Spleen (tissue), 7 donors: Measurements from ENCODE around the gene TOM1L2.

ENCODE experiments used
- POLR2A ChIP-seq, 3 donors: fragments of 450-650 bp; IDR thresholded peaks; one replicate each; pipeline ENCODE4 v1.5.1; 2017; ENCODE audit warnings: antibody characterized with exemption in 3 of 3, mild to moderate bottlenecking in 1 of 3
- POLR2AphosphoS5 ChIP-seq, 3 donors: sonication (generic); formaldehyde crosslinking; IDR thresholded peaks; one replicate each; pipeline ENCODE4 v1.5.1; 2017; ENCODE audit warnings: antibody characterized with exemption in 3 of 3
- TF ChIP-seq, protein P1 (sequence below), 11 experiments: fragments of 200-600 bp in 7 of 11; fragments of 450-650 bp in 4 of 11; sonication (generic) in 4 of 11; IDR thresholded peaks in 8 of 11; conservative IDR thresholded peaks in 3 of 11; 1 replicate in 7 of 11; 2 replicates in 4 of 11; pipeline versions ENCODE4 v1.4.0 to v1.8.0; 2016 to 2021; ENCODE audit warnings: antibody characterized with exemption in 11 of 11, inconsistent platforms in 4 of 11, mild to moderate bottlenecking in 1 of 11
- donor health status: DM: no; HTN: no; CAD: no; lungs with moderate emphysema.
- donor health status: DM: no; HTN: no; CAD: no.
- donor health status: DM: no; HTN: no; CAD: no.

DNA sequence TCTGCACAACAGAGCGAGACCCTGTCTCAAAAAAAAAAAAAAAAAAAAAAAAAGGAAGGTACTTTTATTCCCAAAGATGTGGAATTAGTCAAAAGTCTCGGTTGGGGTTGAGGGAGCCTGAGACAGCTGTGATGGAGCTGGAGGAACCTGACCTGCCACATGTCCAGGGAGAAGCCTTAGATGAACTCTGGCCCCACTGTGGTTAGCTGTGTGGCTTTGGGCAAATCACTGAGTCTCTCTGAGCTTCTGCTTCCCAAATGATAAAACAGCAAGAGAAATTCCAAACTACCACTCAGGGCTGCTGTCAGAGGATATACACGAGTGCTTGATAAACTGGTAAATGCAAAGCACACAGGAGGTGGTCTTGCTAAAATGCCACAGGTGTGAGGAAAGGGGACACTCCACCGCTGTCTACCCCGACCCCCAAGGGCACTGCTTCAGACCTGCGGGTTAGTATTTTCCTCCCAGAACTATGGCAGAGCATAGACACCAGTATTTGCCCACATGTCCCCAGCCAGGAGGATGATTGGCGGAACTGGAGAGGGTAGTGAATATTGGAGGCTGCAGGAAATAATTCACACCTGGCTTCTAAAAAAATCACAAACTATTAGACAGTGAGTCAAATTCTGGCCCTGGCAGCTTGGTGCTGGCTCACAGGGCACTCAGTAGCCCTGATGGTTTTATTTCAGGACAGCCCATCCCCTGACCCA is 15.1 kb upstream of the TOM1L2 start:
- TF ChIP-seq, protein P1, sequence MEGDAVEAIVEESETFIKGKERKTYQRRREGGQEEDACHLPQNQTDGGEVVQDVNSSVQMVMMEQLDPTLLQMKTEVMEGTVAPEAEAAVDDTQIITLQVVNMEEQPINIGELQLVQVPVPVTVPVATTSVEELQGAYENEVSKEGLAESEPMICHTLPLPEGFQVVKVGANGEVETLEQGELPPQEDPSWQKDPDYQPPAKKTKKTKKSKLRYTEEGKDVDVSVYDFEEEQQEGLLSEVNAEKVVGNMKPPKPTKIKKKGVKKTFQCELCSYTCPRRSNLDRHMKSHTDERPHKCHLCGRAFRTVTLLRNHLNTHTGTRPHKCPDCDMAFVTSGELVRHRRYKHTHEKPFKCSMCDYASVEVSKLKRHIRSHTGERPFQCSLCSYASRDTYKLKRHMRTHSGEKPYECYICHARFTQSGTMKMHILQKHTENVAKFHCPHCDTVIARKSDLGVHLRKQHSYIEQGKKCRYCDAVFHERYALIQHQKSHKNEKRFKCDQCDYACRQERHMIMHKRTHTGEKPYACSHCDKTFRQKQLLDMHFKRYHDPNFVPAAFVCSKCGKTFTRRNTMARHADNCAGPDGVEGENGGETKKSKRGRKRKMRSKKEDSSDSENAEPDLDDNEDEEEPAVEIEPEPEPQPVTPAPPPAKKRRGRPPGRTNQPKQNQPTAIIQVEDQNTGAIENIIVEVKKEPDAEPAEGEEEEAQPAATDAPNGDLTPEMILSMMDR (IDR thresholded peaks at IDR 0.05 in 8 of 11, conservative IDR thresholded peaks at IDR 0.05 in 3 of 11): no peak
- TF ChIP-seq POLR2AphosphoS5 (IDR thresholded peaks at IDR 0.05): no peak
- TF ChIP-seq POLR2A (IDR thresholded peaks at IDR 0.05): no peak
